NCI-H82 treated with DMSO at 0.1 percent for 48 hours (cell line): ENCODE data around the gene DNAI1.
"Not testable (repeated sequence)": the region's sequence is repeated elsewhere in the genome, so short reads cannot be mapped to it uniquely, and the experiment has no call there.

Experiments used
- DNase-seq: peaks from one replicate; lab custom pipeline; 2025; ENCODE audit not compliant: unreplicated experiment; lab: John Stamatoyannopoulos, UW

DNAI1 gene

DNA sequence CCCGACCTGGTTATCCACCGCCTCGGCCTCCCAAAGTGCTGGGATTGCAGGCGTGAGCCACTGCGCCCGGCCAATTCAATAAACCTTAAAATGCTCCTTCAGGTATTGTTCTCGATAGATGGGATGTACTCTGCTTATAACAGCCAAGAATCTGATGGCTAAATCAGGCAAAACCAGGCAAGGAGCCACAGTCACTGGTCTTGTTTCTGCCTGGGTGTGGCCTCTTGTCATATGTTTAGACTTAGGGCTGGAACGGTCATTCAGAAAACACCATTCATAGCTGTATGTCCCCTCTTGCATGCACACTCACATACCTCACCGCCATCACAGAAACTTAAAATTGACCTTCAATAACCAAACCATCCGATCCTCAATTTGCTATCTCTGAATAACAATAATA is 8.0 kb upstream of the DNAI1 start:
- no peak for DNase-seq

DNA sequence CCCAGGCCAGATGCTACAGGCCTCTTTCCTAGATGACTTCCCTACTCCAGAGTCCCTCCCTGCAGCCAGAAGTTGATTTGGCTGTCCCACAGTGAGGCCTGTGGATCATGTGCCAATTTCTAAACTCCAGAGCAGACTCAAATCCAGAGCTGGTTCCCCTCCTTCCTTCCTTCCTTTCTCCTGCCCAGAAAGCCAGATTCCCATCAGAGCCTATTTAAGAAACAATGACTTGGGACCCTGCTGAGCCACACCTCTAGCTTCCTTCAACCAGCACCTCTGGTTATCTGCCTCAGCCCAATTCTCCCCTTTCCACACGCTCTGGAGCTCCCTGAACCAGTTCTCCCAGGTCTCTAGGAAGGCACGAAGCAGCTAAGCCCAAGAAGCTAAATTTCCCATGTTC is 7.5 kb upstream of the DNAI1 start:
- no peak for DNase-seq

GRCh38 chr9:34451545-34451944 is 7.1 kb upstream of the DNAI1 start:
- no peak for DNase-seq

- no peak for DNase-seq
These were observed 6.0 kb upstream of the DNAI1 start for GRCh38 chr9:34452568-34452967.

GRCh38 chr9:34454571-34455065 is 4.0 kb upstream of the DNAI1 start:
- no peak for DNase-seq

GRCh38 chr9:34456151-34456550 is 2.5 kb upstream of the DNAI1 start:
- DNase-seq = no peak

DNA sequence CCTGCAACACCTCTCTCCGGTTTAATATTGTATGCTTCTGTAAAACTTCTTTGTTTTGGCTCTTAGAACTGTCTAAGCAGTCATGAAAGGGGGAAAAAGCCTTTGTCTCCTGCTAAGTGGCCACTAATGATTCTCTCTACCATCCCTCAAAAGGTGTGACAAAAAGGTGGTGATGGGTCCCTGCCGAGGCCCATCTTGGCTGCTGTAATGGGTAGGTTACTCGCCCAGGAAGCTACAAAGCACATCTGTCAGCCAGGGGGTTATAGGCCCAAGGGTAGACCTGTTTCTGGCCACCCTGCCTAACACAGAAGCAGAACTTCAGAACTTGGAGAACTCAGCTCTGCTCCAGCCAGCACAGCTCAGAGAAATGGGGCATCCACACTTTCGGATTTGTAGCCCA is 1.9 kb upstream of the DNAI1 start:
- DNase-seq = no peak

DNA sequence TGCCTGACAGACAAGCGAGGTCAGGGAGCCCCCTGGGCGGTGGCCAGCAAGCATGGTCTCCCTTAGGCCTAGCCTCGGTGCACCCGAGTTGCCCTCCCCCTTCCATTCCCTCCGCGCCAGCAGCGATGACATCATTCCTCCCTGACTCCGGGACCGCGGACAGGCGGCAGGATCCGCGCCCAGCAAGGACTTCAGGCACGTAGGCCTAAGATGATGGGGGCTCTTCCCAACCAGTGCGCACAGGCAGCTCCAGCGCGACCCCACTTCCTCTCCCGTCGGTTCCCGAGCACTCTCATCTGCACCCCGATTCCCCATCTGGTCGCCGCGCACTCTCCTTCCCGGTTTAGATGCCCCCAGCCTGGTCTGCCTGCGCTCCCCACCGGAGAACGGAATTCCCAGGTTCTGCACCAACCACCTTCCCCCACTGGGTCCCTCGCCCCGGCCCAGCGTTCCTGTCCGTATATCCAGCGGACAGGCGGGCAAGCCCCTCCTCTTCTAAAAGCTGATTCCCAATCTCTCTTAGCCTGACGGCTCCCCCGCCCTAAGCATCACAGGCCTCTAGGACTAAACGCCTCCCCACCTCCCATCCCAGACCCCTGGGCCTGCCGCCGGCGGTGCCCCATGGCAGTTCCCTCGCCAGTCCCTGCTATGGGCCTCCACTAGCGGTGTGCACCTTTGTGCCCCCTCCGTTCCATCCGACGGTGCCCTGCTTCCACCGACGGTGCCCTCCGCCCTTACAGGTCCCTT is 1.2 kb upstream of the DNAI1 start:
- no peak for DNase-seq

DNA sequence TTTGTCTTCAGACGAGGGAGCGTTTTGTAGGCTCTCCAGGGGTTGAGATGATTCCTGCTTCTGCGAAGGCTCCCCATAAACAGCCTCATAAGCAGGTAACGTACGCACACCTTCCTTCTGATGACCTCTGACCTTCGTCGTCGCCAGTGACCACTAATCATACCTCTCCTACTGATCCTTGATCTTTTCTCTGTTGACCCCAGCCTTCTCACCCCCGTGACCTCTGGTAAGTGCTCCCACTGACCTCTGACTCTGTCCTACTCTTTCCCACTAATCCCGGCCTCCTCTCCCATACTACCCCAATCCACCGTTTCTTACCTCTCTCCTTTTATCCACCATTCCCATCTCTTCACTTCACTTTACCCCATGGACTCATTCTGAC is 345 bp downstream of the DNAI1 start:
- no peak for DNase-seq

GRCh38 chr9:34459356-34459755 is 751 bp downstream of the DNAI1 start:
- DNase-seq = no peak

- DNase-seq = no peak
These were observed 1.3 kb downstream of the DNAI1 start for GRCh38 chr9:34459941-34460340.

GRCh38 chr9:34463098-34463900 is 4.7 kb downstream of the DNAI1 start:
- no peak for DNase-seq

GRCh38 chr9:34463901-34464232 is 5.3 kb downstream of the DNAI1 start:
- DNase-seq = no peak

DNA sequence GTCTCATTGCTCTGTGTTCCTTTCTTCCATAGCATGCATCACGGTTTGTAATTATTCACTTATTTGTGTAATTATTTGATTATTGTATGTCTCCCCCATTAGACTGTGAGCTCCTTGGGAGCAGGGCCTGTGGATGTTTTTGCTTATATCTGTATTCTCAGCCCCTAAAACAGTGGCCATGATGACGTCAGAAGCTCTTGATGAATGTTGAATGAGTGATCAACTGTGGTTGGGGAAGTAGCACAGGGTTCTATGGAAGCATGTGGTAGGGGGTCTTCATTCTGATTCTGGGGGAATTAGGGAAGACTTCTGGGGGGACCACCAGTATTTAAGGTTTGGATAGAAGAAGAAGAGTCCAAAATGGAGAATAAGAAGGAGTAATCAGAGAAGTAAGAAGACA is 6.0 kb downstream of the DNAI1 start:
- no peak for DNase-seq

GRCh38 chr9:34465468-34465867 is 6.9 kb downstream of the DNAI1 start:
- no peak for DNase-seq

DNA sequence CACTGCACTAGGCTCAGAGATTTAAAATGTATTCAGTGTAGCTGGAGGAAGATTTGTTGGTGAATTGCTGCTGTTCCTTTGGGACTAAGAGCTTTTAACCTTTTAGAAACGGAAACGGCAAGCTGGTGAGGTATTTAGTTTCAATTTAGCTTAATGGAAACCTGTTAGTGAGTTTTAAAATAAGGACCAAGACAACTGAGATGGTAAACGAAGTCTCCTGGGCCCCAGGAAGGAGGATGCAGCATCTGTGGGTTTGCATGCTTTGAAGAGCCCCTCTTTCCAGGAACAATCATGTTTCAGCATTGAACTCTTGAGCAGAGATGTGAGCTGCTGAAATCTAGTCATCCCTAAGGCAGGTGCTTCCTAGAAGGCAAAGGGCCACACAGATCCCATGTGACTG is 16.5 kb downstream of the DNAI1 start:
- no peak for DNase-seq

GRCh38 chr9:34477541-34477940 is 18.9 kb downstream of the DNAI1 start:
- no peak for DNase-seq

GRCh38 chr9:34479431-34479866 is 20.8 kb downstream of the DNAI1 start:
- DNase-seq = no peak

- not testable (repeated sequence) for DNase-seq
These were observed 23.0 kb downstream of the DNAI1 start for GRCh38 chr9:34481620-34482019.

- DNase-seq = not testable (repeated sequence)
These were observed 24.1 kb downstream of the DNAI1 start for GRCh38 chr9:34482746-34483145.

DNA sequence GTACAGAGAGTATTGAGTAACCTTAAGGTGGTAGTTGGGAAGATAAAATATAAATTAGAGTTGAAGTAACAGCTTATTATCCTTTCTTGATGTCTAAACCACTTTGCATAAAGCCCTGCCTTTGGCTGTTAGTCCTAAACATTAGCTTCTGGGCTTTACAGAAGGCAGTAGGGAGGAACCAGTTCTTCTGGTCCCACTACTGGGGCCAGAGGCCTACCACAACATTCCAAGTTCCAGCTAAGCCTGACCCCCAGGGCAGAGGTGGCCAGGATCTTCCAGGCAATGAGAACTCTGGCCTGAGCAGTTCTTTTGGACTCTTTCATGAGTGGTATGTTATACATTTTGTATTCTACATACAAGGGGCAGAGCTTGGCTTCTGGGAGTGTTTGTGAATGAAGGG is 26.1 kb downstream of the DNAI1 start:
- DNase-seq = no peak

DNA sequence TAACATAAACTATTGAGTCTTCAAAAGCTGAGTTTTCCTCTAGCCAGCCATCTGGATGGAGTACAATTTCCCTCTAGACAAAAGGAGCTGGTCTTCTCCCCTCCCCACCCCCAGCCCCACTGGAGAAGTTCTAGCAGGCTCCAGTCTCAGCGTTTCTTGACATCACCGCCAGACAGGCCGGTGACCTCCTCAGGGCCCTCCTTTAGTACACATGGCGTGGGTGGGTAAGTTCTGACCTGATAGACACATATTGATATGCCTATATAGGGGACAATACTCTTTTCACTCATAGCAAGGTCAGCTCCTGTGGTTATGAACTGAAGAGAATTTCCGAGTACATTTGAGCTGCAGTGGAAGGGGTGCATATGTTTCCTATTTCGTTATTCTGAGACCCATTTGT is 27.2 kb downstream of the DNAI1 start:
- no peak for DNase-seq
